Measurements from ENCODE around the gene FAM13A.

DNA sequence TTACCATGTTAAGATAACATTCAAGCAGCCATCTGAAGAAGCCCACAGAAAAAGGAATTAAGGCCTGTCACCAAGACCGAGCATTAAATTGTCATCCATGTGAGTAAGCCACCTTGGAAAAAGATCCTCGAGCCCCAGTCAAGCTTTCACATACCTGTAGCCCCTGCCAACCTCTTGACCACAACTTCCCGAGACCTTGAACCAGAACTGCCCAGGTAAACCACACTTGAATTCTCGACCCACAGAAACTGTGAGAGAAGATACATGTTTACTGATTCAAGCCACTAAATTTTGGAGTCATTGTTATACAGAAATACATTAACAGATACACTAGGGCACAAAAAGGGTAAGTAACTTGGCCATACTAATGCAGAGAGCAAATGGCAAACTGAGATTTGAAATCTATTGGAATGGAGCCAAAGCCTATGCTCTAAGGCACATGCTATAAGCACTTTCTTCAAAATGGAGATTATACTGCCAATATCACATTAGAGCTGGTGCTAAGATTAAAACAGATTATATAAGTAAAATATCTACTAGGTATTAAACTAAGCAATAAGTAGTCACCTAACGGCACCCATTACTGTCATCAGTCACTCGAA is 49.5 kb downstream of the FAM13A start:
- no peak for TF ChIP-seq FOXM1 (IDR thresholded peaks at IDR 0.05; ENCODE audit: borderline replicate concordance)
- TF ChIP-seq TARDBP (IDR thresholded peaks at IDR 0.05), result no peak
- no peak for TF ChIP-seq HDGF (IDR thresholded peaks at IDR 0.05; ENCODE audit: borderline replicate concordance)
- TF ChIP-seq L3MBTL2 (conservative IDR thresholded peaks at IDR 0.05), result no peak
- TF ChIP-seq CTBP1 (IDR thresholded peaks at IDR 0.05; ENCODE audit: borderline replicate concordance), result no peak
- no peak for TF ChIP-seq SUZ12 (IDR thresholded peaks at IDR 0.05)
- TF ChIP-seq ARNT (IDR thresholded peaks at IDR 0.05), result no peak
- TF ChIP-seq, protein P1, sequence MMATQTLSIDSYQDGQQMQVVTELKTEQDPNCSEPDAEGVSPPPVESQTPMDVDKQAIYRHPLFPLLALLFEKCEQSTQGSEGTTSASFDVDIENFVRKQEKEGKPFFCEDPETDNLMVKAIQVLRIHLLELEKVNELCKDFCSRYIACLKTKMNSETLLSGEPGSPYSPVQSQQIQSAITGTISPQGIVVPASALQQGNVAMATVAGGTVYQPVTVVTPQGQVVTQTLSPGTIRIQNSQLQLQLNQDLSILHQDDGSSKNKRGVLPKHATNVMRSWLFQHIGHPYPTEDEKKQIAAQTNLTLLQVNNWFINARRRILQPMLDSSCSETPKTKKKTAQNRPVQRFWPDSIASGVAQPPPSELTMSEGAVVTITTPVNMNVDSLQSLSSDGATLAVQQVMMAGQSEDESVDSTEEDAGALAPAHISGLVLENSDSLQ (IDR thresholded peaks at IDR 0.05), result no peak
- TF ChIP-seq FOXA1 (IDR thresholded peaks at IDR 0.05), result no peak
- no peak for TF ChIP-seq BHLHE40 (IDR thresholded peaks at IDR 0.05; ENCODE audit: borderline replicate concordance)
- TF ChIP-seq ZNF384 (IDR thresholded peaks at IDR 0.05), result no peak
- TF ChIP-seq SP1 (IDR thresholded peaks at IDR 0.05), result no peak
- TF ChIP-seq NFRKB (IDR thresholded peaks at IDR 0.05), result no peak
- TF ChIP-seq FOXK2 (IDR thresholded peaks at IDR 0.05), result no peak

All from HEK293T (cell line).